ENCODE results near the gene KIF25. TPM values are rescaled to one million over a fixed set of nuclear protein-coding genes. Genes with fewer than 3 reads are reported as not detected.

KIF25 gene
- polyA plus RNA-seq, 2 of the 4 experiments (the other 2 are of a cell fraction), result 0.06 to 0.13 TPM

GRCh38 chr6:168089186-168090063 is 92.0 kb downstream of the KIF25 start (continued):
- TF ChIP-seq SREBF2 (IDR thresholded peaks at IDR 0.05), result no peak
- no peak for TF ChIP-seq HOXA7 (CRISPR knock-in tag; IDR thresholded peaks at IDR 0.05)
- TF ChIP-seq ZNF302 (CRISPR knock-in tag; IDR thresholded peaks at IDR 0.05), result no peak
- no peak for TF ChIP-seq ZC3H11A (IDR thresholded peaks at IDR 0.05)

GRCh38 chr6:168090064-168090690 is 92.7 kb downstream of the KIF25 start:
- WGBS (ENCODE audit: missing lambda C conversion rate), result 77% methylated on average over 13 of the region's 16 CpGs
- ATAC-seq (no peak), FAIRE-seq (no peak), DNase-seq (ENCODE audit: low read depth in 1 of 2, low spot score in 1 of 2) (no peak)
- Histone ChIP-seq H3K4me1 (no peaks in the 10 kb centered on the region), H3K4me2 (no peak overlapping the region), H3K27ac (no peak overlapping the region), H3K4me3 (no peak overlapping the region), H3K9me3 (no peaks in the 10 kb centered on the region)
- CTCF ChIA-PET, result interaction anchor here (2.4 kb wide), 1 partner anchor 42 kb away, joined by 9 read pairs; no protein-coding TSS in a partner anchor
- TF ChIP-seq SREBF2 (IDR thresholded peaks at IDR 0.05) (no peak), MAFK (IDR thresholded peaks at IDR 0.05; ENCODE audit: partially characterized antibody) (no peak), KDM1A (IDR thresholded peaks at IDR 0.05; ENCODE audit: low read depth) (no peak), JUN (IDR thresholded peaks at IDR 0.05) (no peak), PBX3 (IDR thresholded peaks at IDR 0.05) (no peak), RNF2 (IDR thresholded peaks at IDR 0.05; ENCODE audit: borderline replicate concordance, low read depth) (no peak)
- POLR2A ChIA-PET, result no interaction called here

- ChIA-PET POLR2A (no interaction called here), CTCF (interaction anchor here (2.4 kb wide), 1 partner anchor 41 kb away, joined by 9 read pairs; no protein-coding TSS in a partner anchor)
- Histone ChIP-seq H3K4me1 (no peaks in the 10 kb centered on the region), H3K4me3 (no peak overlapping the region), H3K4me2 (no peak overlapping the region), H3K9me3 (no peaks in the 10 kb centered on the region), H3K27ac (no peak overlapping the region)
- TF ChIP-seq RAD21 (conservative IDR thresholded peaks at IDR 0.05 in 1 of 2, IDR thresholded peaks at IDR 0.05 in 1 of 2) (no peak), JUN (IDR thresholded peaks at IDR 0.05) (no peak), ELK1 (IDR thresholded peaks at IDR 0.05; ENCODE audit: low read depth, low read length) (no peak), CBX2 (IDR thresholded peaks at IDR 0.05; ENCODE audit: borderline replicate concordance, low read depth) (no peak), FOXS1 (CRISPR knock-in tag; IDR thresholded peaks at IDR 0.05) (no peak), CEBPB (IDR thresholded peaks at IDR 0.05) (no peak)
- no peak for DNase-seq (ENCODE audit: low read depth in 1 of 2, low spot score in 1 of 2)
- WGBS (ENCODE audit: missing lambda C conversion rate), result 74% methylated on average over 15 of the region's 17 CpGs
- no peak for FAIRE-seq
- no peak for ATAC-seq
Observed at GRCh38 chr6:168090706-168091105, 93.2 kb downstream of the KIF25 start.

- ChIA-PET POLR2A (no interaction called here), CTCF (interaction anchor here (2.4 kb wide), 1 partner anchor 41 kb away, joined by 9 read pairs; no protein-coding TSS in a partner anchor)
- H3K9me3 ChIP-seq, result no peaks in the 10 kb centered on the region
- FAIRE-seq (no peak), ATAC-seq (no peak), DNase-seq (ENCODE audit: low read depth in 1 of 2, low spot score in 1 of 2) (no peak)
- no peak overlapping the region for H3K4me2 ChIP-seq
- no peak overlapping the region for H3K4me3 ChIP-seq
- TF ChIP-seq PHF8 (IDR thresholded peaks at IDR 0.05; ENCODE audit: borderline replicate concordance, low read depth) (no peak), MAFK (IDR thresholded peaks at IDR 0.05; ENCODE audit: partially characterized antibody) (no peak), TP53 (CRISPR knock-in tag; IDR thresholded peaks at IDR 0.05) (no peak), HMGXB4 (CRISPR knock-in tag; IDR thresholded peaks at IDR 0.05; ENCODE audit: borderline replicate concordance) (no peak), FOXS1 (CRISPR knock-in tag; IDR thresholded peaks at IDR 0.05) (no peak), CEBPB (IDR thresholded peaks at IDR 0.05) (no peak), ZNF302 (CRISPR knock-in tag; IDR thresholded peaks at IDR 0.05) (no peak), NFE2L2 (conservative IDR thresholded peaks at IDR 0.05; ENCODE audit: low read length) (no peak)
- no peak overlapping the region for H3K27ac ChIP-seq
- no peaks in the 10 kb centered on the region for H3K4me1 ChIP-seq
- 88% methylated on average over 19 of the region's 28 CpGs for WGBS (ENCODE audit: missing lambda C conversion rate)
Observed at GRCh38 chr6:168091381-168092264, 94.2 kb downstream of the KIF25 start.

Measured in A549 (cell line).